Hematopoietic multipotent progenitor cell treated with erythropoietin and hydrocortisone succinate and interleukin-3 and kit ligand, for 8 days (in vitro differentiated cells): ENCODE measurements around the gene PTCD1.
"Not testable (repeated sequence)": the region's sequence is repeated elsewhere in the genome, so short reads cannot be mapped to it uniquely, and the experiment has no call there.

Source experiments
- DNase-seq: peaks from one replicate; pipeline ENCODE4 v3.0.0-alpha.2; 2015

The PTCD1 gene

GRCh38 chr7:99385564-99385963 lies 53.0 kb downstream of the PTCD1 start:
- DNase-seq, result no peak

- DNase-seq, result no peak
Measured at GRCh38 chr7:99384523-99384922, 54.1 kb downstream of the PTCD1 start.

- DNase-seq, result no peak
Measured at GRCh38 chr7:99383791-99384370, 54.7 kb downstream of the PTCD1 start.

GRCh38 chr7:99383203-99383602 lies 55.4 kb downstream of the PTCD1 start:
- no peak for DNase-seq

GRCh38 chr7:99381664-99382075 lies 56.9 kb downstream of the PTCD1 start:
- DNase-seq, result peak; percentile 41

- DNase-seq, result no peak
Measured at GRCh38 chr7:99380823-99381663, 57.6 kb downstream of the PTCD1 start.

- DNase-seq, result peak; percentile 84
Measured at GRCh38 chr7:99380032-99380822, 58.4 kb downstream of the PTCD1 start.

- DNase-seq, result not testable (repeated sequence)
Measured at GRCh38 chr7:99379693-99380031, 58.9 kb downstream of the PTCD1 start.

- peak; percentile 66 for DNase-seq
Measured at GRCh38 chr7:99379043-99379577, 59.5 kb downstream of the PTCD1 start.

GRCh38 chr7:99375070-99375807 lies 63.4 kb downstream of the PTCD1 start:
- DNase-seq, result peak; percentile 85

- peak; percentile 71 for DNase-seq
Measured at GRCh38 chr7:99374111-99375064, 64.2 kb downstream of the PTCD1 start, which contains the start of gene ARPC1B. Gene ARPC1B, plus strand, starts transcription at chr7:99374730. Its CDS starts 10,985 bp downstream, at chr7:99385715.

- no peak for DNase-seq
Measured at GRCh38 chr7:99373091-99374066, 65.2 kb downstream of the PTCD1 start.

- DNase-seq, result no peak
Measured at GRCh38 chr7:99372275-99373090, 66.1 kb downstream of the PTCD1 start.

- no peak for DNase-seq
Measured at GRCh38 chr7:99371376-99371920, 67.2 kb downstream of the PTCD1 start.

GRCh38 chr7:99369767-99370391 lies 68.7 kb downstream of the PTCD1 start:
- peak; percentile 73 for DNase-seq

GRCh38 chr7:99368750-99369389 lies 69.7 kb downstream of the PTCD1 start:
- DNase-seq, result no peak
